Loucy (cell line): Measurements from ENCODE around the gene PRDM12.

Experiments used
- H2AFZ ChIP-seq: fragments of 200-600 bp; sonication (generic); 2 replicates; pipeline ENCODE4 v1.6.0; 2016; ENCODE audit warnings: antibody characterized with exemption, mild to moderate bottlenecking, low read length, moderate library complexity
- H3F3A ChIP-seq: fragments of 200-600 bp; 2 replicates; pipeline ENCODE4 v1.6.0; 2016; ENCODE audit warnings: antibody characterized with exemption, low read depth, mild to moderate bottlenecking
- H3K27me3 ChIP-seq: fragments of 200-600 bp; sonication (generic); 2 replicates; pipeline ENCODE4 v1.6.1; 2014; ENCODE audit warnings: low read length, mild to moderate bottlenecking; ENCODE audit not compliant: insufficient read depth, poor library complexity, severe bottlenecking
- H3K36me3 ChIP-seq: fragments of 200-600 bp; sonication (generic); 2 replicates; pipeline ENCODE4 v1.6.1; 2016; ENCODE audit warnings: low read length; ENCODE audit not compliant: insufficient read depth
- H3K4me1 ChIP-seq: fragments of 200-600 bp; sonication (generic); 2 replicates; pipeline ENCODE4 v1.5.1; 2014; ENCODE audit warnings: low read length, mild to moderate bottlenecking; ENCODE audit not compliant: insufficient read depth, poor library complexity, severe bottlenecking
- H3K4me2 ChIP-seq: fragments of 200-600 bp; sonication (generic); 2 replicates; pipeline ENCODE4 v1.6.0; 2014; ENCODE audit warnings: antibody characterized with exemption, low read length, low read depth, mild to moderate bottlenecking; ENCODE audit not compliant: poor library complexity, severe bottlenecking
- H3K4me3 ChIP-seq: fragments of 200-600 bp; sonication (generic); 2 replicates; pipeline ENCODE4 v1.5.1; 2014; ENCODE audit warnings: low read length, mild to moderate bottlenecking, mixed read lengths; ENCODE audit not compliant: poor library complexity, severe bottlenecking
- H3K79me2 ChIP-seq: fragments of 200-600 bp; sonication (generic); 2 replicates; pipeline ENCODE4 v1.6.1; 2014; ENCODE audit warnings: low read length; ENCODE audit not compliant: insufficient read depth
- H3K9ac ChIP-seq: fragments of 200-600 bp; sonication (generic); 2 replicates; pipeline ENCODE4 v1.6.0; 2014; ENCODE audit warnings: mild to moderate bottlenecking, low read depth, low read length, moderate library complexity; ENCODE audit not compliant: poor library complexity, severe bottlenecking
- H3K9me2 ChIP-seq: fragments of 200-600 bp; sonication (generic); replicated peaks from 2 replicates; pipeline ENCODE4 v1.6.1; 2016; ENCODE audit warnings: low read depth, low read length, mixed read lengths
- H3K9me3 ChIP-seq: fragments of 200-600 bp; sonication (generic); 2 replicates; pipeline ENCODE4 v1.6.1; 2014; ENCODE audit warnings: mild to moderate bottlenecking, antibody characterized with exemption, low read length, low read depth; ENCODE audit not compliant: insufficient read depth
- H4K20me1 ChIP-seq: fragments of 200-600 bp; sonication (generic); 2 replicates; pipeline ENCODE4 v1.6.0; 2014; ENCODE audit warnings: antibody characterized with exemption, low read length, mild to moderate bottlenecking; ENCODE audit not compliant: insufficient read depth, poor library complexity, severe bottlenecking
- CTCF ChIP-seq: fragments of 200-600 bp; sonication (generic); conservative IDR thresholded peaks from 2 replicates; pipeline ENCODE4 v1.5.1; 2014; ENCODE audit warnings: mild to moderate bottlenecking, antibody characterized with exemption, low read length
- EZH2phosphoT487 ChIP-seq: fragments of 200-600 bp; IDR thresholded peaks from 2 replicates; pipeline ENCODE4 v1.6.1; 2018; ENCODE audit warnings: antibody characterized with exemption, mild to moderate bottlenecking, moderate library complexity, borderline replicate concordance

Gene PRDM12

GRCh38 chr9:130693101-130693425, 28.7 kb downstream of the PRDM12 start:
- H3K79me2 ChIP-seq, result peaks cover 39% of the 10 kb centered on the region
- no peak for TF ChIP-seq CTCF
- TF ChIP-seq EZH2phosphoT487, result no peak
- H4K20me1 ChIP-seq, result peaks cover 8% of the 10 kb centered on the region
- no peaks in the 10 kb centered on the region for H3K9me3 ChIP-seq
- H3K4me3 ChIP-seq, result peak overlapping the region; percentile 97
- H3F3A ChIP-seq, result no peaks in the 10 kb centered on the region
- peaks cover 10% of the 10 kb centered on the region for H3K4me1 ChIP-seq
- H3K4me2 ChIP-seq, result peak overlapping the region; percentile 78
- peak overlapping the region; percentile 99 for H2AFZ ChIP-seq
- H3K9ac ChIP-seq, result peak overlapping the region; percentile 69
- peaks cover 11% of the 10 kb centered on the region; the same call in 1 of the 2 replicates for H3K36me3 ChIP-seq
- H3K9me2 ChIP-seq, result no peaks in the 10 kb centered on the region
- no peaks in the 10 kb centered on the region for H3K27me3 ChIP-seq

GRCh38 chr9:130693426-130694191, 29.2 kb downstream of the PRDM12 start, which contains the start of gene EXOSC2:
Gene EXOSC2, plus strand, starts transcription at chr9:130693780. Its CDS starts 12 bp downstream, at chr9:130693792.
- TF ChIP-seq EZH2phosphoT487 (no peak), CTCF (no peak)
- H3K9me3 ChIP-seq, result no peaks in the 10 kb centered on the region
- H3K4me2 ChIP-seq, result peak within 1 kb of the TSS; percentile 78
- peak within 1 kb of the TSS; percentile 99 for H2AFZ ChIP-seq
- no peaks in the 10 kb centered on the region for H3F3A ChIP-seq
- H3K36me3 ChIP-seq, result peaks cover 16% of the 10 kb centered on the region; the same call in 1 of the 2 replicates
- H3K27me3 ChIP-seq, result no peaks in the 10 kb centered on the region
- H3K9me2 ChIP-seq, result no peaks in the 10 kb centered on the region
- H4K20me1 ChIP-seq, result peaks cover 11% of the 10 kb centered on the region
- H3K9ac ChIP-seq, result peak within 1 kb of the TSS; percentile 94
- H3K4me1 ChIP-seq, result peaks cover 10% of the 10 kb centered on the region
- peaks cover 43% of the 10 kb centered on the region for H3K79me2 ChIP-seq
- H3K4me3 ChIP-seq, result peak within 1 kb of the TSS; percentile 97

GRCh38 chr9:130694205-130694604, 29.8 kb downstream of the PRDM12 start:
- Histone ChIP-seq H3K79me2 (peaks cover 43% of the 10 kb centered on the region), H3K4me3 (peak overlapping the region; percentile 97), H3F3A (no peaks in the 10 kb centered on the region), H3K9ac (peak overlapping the region; percentile 94), H3K4me2 (peak overlapping the region; percentile 78), H3K9me3 (no peaks in the 10 kb centered on the region), H3K4me1 (peaks cover 10% of the 10 kb centered on the region), H2AFZ (peak overlapping the region; percentile 32; the same call in 1 of the 2 replicates), H3K27me3 (no peaks in the 10 kb centered on the region), H3K36me3 (peaks cover 22% of the 10 kb centered on the region; the same call in 1 of the 2 replicates), H4K20me1 (peaks cover 13% of the 10 kb centered on the region), H3K9me2 (no peaks in the 10 kb centered on the region)
- no peak for TF ChIP-seq CTCF
- TF ChIP-seq EZH2phosphoT487, result no peak
